T-helper 9 cell (primary cell): Measurements from ENCODE around the gene SEMA6A.
"Not testable (repeated sequence)": the region's sequence is repeated elsewhere in the genome, so short reads cannot be mapped to it uniquely, and the experiment has no call there.

Source experiments
- DNase-seq: peaks from one replicate; pipeline ENCODE4 v3.0.0-alpha.2; 2020

The SEMA6A gene

DNA sequence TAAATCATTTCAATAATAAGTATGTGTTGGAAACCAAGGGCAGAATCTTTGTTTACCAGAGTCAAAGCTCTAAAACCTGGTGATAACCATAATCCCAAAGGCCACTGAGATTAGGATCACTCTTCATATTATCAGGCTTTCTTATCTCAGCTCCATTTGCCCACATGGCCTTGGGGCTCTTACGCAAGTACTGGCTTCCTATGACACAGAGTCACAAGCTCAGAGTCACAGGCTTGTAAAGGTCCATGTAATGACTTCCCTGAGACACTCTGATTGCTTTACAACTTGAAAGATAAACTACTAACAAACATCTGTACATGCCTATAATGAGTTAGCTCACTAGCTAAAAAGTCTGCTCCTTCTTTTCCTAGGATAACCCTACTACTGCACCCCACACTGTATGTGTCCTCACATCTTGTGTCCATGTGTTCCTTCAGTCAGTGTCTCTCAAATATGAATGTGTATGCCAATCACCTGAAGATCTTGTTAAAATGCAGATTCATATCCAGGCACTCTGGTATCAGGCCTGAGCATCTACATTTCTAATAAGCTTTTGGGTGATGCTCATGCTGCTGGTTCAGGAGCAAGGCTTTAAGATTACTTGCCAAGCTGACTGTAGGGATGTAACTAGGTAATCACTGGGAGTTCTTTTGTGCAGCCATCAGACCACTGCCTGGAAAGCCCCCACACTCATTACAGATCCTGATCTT is 28.4 kb downstream of the SEMA6A start:
- DNase-seq: no peak

DNA sequence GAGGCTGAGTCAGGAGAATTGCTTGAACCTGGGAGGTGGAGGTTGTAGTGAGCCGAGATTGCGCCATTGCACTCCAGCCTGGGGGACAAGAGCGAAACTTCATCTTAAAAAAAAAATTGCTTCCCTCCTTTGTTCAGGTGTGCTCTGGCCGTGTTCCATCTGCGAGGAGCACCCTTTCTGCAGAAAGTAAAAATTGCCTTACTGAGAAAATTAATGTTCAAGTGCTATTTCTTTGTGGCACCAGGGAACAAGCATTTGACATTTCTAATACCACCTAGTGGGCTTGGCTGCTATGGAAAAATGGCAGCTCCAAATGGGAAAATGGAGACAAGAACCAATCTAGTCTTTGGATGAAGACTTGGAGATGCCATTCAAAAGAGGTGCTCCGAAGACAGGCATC is 29.2 kb downstream of the SEMA6A start:
- not testable (repeated sequence) for DNase-seq

DNA sequence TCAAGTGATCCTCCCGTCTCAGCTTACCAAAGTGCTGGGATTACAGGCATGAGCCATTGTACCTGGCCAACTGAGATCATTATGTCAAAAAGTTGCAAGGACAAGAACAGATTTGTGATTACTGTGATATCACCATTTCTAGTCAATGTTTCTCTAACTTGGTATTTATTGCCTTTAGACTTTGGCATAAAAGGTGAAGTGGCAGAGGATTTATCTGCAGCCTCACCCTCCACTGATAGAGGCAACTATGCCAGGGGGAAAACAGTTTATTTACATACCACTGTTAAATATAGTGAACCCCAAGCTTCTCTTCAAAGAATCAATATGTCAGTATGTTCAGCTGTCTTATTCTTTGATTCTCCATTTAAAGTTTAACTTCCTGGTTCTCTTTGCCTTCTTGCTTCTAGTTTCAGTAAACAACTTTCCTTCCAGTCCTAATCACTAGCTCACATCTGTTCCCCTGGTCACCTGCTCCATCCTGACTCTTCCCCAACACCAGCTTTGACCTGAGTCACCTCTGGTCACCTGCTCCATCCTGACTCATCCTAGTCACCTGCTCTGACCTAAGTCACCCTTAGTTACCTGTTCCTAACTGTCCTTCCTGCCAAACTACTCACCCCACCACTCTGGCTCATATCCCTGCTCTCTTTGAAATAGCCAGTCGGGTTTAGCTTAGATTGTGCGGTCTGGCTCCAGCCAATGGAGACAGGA is 29.9 kb downstream of the SEMA6A start:
- DNase-seq: no peak

DNA sequence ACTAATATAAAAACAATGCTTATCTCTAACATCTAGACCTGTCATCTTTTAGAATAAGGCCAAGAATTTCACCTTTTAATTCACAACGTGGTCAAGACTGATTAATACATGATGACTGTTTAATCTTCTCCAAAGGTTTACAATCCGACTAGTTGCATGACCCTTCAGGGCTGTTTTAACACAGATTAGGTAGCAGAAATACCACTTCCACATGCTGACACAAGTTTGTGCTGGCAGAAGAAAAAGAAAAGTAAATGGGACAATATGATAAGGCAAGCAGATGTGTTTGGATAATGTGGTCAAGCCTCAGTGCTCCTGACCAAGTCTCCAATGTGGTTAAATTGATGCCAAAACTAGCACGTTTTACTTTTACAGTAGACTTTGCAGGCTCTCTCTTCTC is 31.1 kb downstream of the SEMA6A start:
- DNase-seq: no peak

- no peak for DNase-seq
Measured at GRCh38 chr5:116542619-116543018, 32.0 kb downstream of the SEMA6A start.

GRCh38 chr5:116539222-116539621 is 35.4 kb downstream of the SEMA6A start:
- no peak for DNase-seq

GRCh38 chr5:116536316-116537083 is 38.1 kb downstream of the SEMA6A start:
- no peak for DNase-seq

GRCh38 chr5:116534964-116535651 is 39.5 kb downstream of the SEMA6A start:
- DNase-seq: no peak

DNA sequence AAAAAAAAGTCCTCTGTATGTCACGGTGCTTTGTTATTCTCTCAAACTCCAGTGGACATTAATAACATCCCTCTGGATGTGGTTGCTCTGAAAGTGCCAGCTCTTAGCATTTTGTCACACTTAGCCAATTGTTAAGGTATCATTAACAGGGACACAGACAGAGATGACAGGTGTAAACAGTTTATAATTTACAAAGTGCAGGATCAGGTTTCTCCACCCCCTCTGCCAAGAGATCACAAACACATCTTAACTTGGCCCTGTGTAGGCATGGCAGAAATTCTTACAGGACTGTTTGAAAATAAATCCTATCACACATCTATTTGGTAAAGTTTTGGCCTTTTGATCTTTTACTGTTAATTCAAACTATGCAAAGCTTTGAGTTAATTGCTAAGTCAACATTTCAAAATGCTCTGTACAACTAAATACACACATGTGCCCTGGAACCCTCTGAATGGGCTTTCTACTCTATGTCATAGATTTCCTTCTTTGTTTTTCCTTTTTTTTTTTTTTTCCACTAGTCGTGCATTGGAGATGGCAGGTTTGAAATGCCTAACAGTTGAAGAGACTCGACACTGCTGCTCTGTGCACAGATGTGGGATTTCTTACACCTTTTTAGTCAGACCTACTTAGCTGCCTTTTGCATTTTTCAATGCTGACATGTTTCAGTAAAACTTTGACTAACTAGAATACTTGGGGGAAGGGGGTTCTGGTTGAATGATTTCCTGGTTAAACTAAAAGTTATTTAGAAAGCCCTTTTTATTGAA is 41.7 kb downstream of the SEMA6A start:
- DNase-seq: no peak

DNA sequence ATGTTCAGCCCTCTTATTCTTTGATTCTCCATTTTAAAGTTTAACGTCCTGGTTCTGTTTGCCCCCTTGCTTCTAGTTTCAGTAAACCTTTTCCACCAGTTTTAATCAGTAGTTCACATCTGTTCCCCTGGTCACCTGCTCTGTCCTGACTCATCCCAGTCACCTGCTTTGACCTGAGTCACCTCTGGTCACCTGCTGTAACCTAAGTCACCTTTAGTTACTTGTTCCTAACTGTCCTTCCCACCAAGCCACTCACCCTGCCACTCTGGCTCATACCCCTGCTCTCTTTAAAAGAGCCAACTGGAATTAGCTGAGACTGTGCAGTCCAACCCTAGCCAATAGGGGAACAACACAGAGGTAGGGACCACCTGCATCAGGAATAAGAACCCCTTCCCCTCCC is 43.0 kb downstream of the SEMA6A start:
- DNase-seq: no peak

DNA sequence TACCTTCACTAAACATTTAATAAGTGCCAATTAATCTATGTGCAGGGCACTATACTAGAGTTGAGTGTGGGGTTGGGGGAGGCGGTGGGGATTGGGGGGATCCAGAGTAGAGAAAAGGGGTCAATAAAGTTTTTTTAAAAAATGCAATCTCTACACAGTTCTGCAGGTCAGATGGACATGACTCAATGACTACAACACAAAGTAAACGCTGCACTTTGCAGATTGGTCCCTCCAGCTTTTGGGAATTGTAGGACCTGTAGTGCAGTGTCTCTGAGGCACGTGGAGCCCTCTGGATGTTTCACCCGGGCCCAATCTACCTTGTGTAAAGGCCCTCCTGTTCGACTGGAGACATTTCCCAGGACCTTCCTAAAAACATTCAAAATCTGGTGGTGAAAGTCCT is 43.5 kb downstream of the SEMA6A start:
- no peak for DNase-seq

DNA sequence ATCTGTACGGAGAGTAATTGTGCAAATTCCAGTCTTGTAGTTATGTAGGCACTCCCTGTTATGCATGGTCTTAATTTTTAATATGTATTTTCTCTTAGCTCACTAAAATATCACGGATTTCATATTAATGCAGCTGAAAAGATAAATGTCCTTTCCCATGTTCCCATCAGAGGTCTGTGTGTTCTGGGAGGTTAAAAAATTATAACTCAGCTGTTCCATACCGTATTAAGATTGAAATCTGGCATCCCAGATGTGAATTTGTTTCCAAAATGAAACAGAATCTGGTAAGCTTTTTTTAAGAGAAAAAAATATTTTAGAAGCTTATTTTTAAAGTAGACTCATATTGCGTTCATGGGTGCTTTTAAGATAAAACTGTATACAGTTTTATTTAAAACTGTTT is 44.3 kb downstream of the SEMA6A start:
- DNase-seq: no peak

GRCh38 chr5:116529615-116530014 is 45.0 kb downstream of the SEMA6A start:
- DNase-seq: no peak

DNA sequence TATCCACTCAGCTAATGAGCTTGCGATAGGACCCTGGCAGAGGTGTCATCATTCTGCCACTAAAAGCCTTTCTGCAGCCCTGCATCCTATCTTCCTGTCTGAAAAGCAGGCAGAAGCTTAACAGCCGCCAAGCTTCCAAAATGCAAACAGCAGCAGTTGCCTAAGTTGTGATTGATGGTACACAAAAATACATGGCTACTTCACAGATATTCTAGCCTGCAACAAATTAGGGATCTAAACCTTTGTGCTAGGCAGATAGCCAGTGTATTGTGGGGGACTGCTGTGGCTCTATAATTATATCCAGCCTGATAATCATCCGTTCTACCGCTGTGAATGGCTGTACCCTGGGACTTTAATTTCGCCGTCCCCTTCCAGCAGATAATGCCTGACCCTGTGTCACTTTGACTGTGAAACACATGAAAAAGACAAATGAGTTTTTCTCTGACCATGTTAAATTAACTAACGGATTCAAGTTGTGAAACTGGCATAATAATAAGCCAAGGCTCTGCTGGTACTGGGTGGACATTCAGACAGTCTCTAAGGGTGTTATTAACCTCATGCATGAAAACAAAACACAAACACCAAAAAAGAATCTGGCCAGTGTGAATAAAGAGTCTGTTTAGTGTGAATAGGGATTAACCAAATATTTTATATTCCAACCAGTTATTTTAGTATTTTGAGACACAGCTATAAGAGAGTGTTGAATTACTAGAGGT is 45.9 kb downstream of the SEMA6A start:
- DNase-seq: no peak

- DNase-seq: no peak
Measured at GRCh38 chr5:116527582-116527981, 47.0 kb downstream of the SEMA6A start.

GRCh38 chr5:116525674-116526073 is 48.9 kb downstream of the SEMA6A start:
- DNase-seq: no peak

- no peak for DNase-seq
Measured at GRCh38 chr5:116524966-116525365, 49.7 kb downstream of the SEMA6A start.

DNA sequence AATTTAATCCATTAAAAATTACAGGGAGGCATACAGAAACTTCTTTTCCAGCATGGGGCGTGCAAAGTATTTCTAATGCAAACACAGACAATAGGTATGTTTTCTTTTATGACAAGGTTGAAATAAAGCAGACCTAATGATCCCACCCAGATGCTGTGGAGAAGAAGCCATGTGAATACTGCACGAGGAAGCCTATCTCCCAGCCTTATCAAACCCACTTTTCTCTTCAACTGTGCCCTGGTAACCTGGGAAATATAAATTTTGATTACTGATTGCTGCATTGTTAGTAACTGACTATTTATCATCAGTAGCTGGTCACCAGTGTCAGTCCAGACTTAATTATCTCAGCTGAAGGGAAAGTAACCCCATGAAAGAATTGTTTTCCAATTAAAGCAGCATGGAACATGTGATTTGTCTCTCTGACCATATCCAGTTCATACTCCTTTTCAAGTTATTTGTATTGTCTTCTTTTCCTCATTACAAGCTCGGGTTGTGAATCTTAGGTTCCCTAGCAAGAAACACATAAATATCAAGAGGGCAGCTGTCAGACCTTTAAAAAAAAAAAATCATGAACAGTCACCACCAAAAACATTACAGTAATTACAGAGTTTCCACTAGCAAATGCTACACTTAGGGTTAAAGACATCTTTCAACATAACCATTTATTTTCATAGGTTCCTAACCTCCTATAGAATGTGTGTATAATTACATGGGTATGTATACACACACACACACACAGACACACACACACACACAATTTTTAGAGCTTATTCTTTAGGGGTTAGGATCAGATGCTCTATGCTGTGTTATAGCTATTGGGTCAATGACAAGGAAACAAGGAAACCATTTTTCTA is 50.3 kb downstream of the SEMA6A start:
- no peak for DNase-seq

- DNase-seq: not testable (repeated sequence)
Measured at GRCh38 chr5:116523182-116523581, 51.4 kb downstream of the SEMA6A start.

- DNase-seq: no peak
Measured at GRCh38 chr5:116522356-116523136, 52.1 kb downstream of the SEMA6A start.
